ENCODE results near the gene PNCK. TPM values are rescaled to one million over a fixed set of nuclear protein-coding genes. Genes with fewer than 3 reads are reported as not detected.

Gene PNCK
- total RNA-seq, 1 experiment from 2014 or later = 0.84 TPM

DNA sequence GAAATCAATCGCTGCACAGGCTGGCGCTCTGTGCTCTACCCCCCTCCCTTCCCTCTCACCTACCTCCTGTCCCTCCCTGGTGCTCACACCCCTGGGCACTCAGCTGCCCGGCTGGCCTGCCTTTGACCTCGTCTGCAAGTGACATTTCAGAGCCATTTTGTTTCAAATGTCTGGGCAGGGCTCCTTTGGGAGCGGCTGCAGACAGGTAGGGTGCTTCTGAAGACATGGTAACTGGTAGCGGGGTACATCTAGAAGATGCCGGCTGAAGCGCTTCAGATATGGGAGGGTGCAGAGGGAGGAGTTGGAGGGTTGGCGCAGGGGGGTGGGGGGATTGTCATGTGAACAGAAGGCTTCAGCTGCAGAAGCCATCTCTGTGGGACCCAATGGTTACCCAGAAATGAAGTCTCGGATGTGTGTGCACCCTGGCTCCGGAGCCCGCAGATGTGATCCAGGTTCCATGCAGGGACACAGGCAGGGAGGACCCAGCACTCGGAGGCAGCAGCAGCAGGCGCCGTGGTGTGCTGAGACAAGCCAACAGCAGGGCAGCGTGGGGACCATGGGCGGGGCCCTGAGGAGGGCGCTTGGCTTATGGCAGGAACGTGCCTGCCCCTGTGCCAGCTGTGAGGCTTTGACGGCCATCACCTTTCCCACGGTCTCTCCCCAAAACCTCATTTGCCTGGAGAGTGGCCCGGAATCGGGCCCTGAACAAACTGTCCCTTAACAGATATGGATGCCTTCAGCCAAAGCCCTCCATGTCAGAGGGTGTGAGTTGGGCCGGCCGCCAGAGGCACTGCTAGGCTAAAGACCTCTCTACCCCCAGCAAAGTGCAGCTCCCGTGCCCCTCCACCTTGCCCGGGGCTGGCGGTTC is 34.2 kb downstream of the PNCK start:
- Histone ChIP-seq H3K4me1 (ENCODE audit: control insufficient read depth in 1 of 2, insufficient read depth in 2 of 2, low read length in 2 of 2) (peaks cover 3 to 7% of the 10 kb centered on the region in 2 experiments; a peak in 1 of 4 replicates), H2AFZ (ENCODE audit: low read depth, low read length, poor library complexity, severe bottlenecking) (no peak overlapping the region), H3K27me3 (ENCODE audit: insufficient read depth, low read length) (no peaks in the 10 kb centered on the region), H3K27ac (ENCODE audit: low read depth, low read length) (no peak overlapping the region), H3K9ac (ENCODE audit: low read length) (no peak overlapping the region), H3K79me2 (ENCODE audit: insufficient read depth, low read length) (no peaks in the 10 kb centered on the region), H3K9me3 (ENCODE audit: control insufficient read depth in 1 of 2, insufficient read depth in 1 of 2, low read depth in 1 of 2, low read length in 2 of 2) (no peaks in the 10 kb centered on the region), H4K20me1 (ENCODE audit: insufficient read depth) (no peaks in the 10 kb centered on the region), H3K4me2 (ENCODE audit: low read length) (no peak overlapping the region), H3K4me3 (replicated peaks in 1 of 2; ENCODE audit: low read depth in 1 of 2, low read length in 2 of 2) (no peak overlapping the region), H3K36me3 (ENCODE audit: control insufficient read depth in 1 of 2, insufficient read depth in 2 of 2, low read length in 2 of 2) (no peaks in the 10 kb centered on the region), H3K9me2 (ENCODE audit: insufficient read depth) (no peaks in the 10 kb centered on the region)
- TF ChIP-seq RAD21 (IDR thresholded peaks at IDR 0.05; ENCODE audit: low read depth) = no peak
- no peak for TF ChIP-seq SIN3A (IDR thresholded peaks at IDR 0.05; ENCODE audit: low read depth)
- no peak for TF ChIP-seq CEBPB (IDR thresholded peaks at IDR 0.05; ENCODE audit: low read depth)
- TF ChIP-seq ELF1 (IDR thresholded peaks at IDR 0.05; ENCODE audit: borderline replicate concordance, low read depth) = no peak
- TF ChIP-seq TCF7L2 (IDR thresholded peaks at IDR 0.05; ENCODE audit: borderline replicate concordance, extremely low read depth, insufficient read depth, insufficient read length) = no peak
- TF ChIP-seq, protein P1, sequence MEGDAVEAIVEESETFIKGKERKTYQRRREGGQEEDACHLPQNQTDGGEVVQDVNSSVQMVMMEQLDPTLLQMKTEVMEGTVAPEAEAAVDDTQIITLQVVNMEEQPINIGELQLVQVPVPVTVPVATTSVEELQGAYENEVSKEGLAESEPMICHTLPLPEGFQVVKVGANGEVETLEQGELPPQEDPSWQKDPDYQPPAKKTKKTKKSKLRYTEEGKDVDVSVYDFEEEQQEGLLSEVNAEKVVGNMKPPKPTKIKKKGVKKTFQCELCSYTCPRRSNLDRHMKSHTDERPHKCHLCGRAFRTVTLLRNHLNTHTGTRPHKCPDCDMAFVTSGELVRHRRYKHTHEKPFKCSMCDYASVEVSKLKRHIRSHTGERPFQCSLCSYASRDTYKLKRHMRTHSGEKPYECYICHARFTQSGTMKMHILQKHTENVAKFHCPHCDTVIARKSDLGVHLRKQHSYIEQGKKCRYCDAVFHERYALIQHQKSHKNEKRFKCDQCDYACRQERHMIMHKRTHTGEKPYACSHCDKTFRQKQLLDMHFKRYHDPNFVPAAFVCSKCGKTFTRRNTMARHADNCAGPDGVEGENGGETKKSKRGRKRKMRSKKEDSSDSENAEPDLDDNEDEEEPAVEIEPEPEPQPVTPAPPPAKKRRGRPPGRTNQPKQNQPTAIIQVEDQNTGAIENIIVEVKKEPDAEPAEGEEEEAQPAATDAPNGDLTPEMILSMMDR (IDR thresholded peaks at IDR 0.05 in 2 of 3, conservative IDR thresholded peaks at IDR 0.05 in 1 of 3; ENCODE audit: borderline replicate concordance in 1 of 3, insufficient read depth in 1 of 3, low read depth in 2 of 3, low read length in 2 of 3) = no peak
- TF ChIP-seq POLR2A (IDR thresholded peaks at IDR 0.05; ENCODE audit: borderline replicate concordance, extremely low read depth, insufficient read depth, insufficient read length) = no peak
- no peak for TF ChIP-seq ZFX (IDR thresholded peaks at IDR 0.05)
- no peak for TF ChIP-seq POLR2AphosphoS5 (IDR thresholded peaks at IDR 0.05; ENCODE audit: low read depth, low read length)
- TF ChIP-seq ZNF274 (IDR thresholded peaks at IDR 0.05; ENCODE audit: low read depth, low read length) = no peak
- ChIA-PET RAD21 (ENCODE audit: low non-redundant PET in 1 of 2, low total read pairs in 2 of 2, uncharacterized antibody in 2 of 2, unreplicated experiment in 2 of 2) (no interaction called here), POLR2A (no interaction called here), CTCF (no interaction called here)
- no peak for DNase-seq (ENCODE audit: low read depth, low spot score)
- no TSS peak for BruUV-seq (replicated peaks)
- ATAC-seq = no peak
- intact Hi-C loops (cut with micrococcal nuclease) = no loop called here
